OCI-LY7 (cell line): ENCODE results near the gene SERP2. TPM values are rescaled to one million over a fixed set of nuclear protein-coding genes. Genes with fewer than 3 reads are reported as not detected.

Experiments used
- BruUV-seq: library from RNA; stranded (reverse); fragments of 400-500 nt; replicated peaks from 2 replicates; lab custom pipeline; 2021; lab: Mats Ljungman, UMichigan
- CTCF ChIA-PET: fragments of 300-600 bp; sonication (Branson Sonifier 250); formaldehyde crosslinking; loops from one replicate; lab custom pipeline; 2022; ENCODE audit warnings: antibody characterized with exemption; ENCODE audit not compliant: unreplicated experiment; lab: Charles Lee
- POLR2A ChIA-PET: fragments of 300-600 bp; sonication (Branson Sonifier 250); formaldehyde crosslinking; loops from one replicate; lab custom pipeline; 2022; ENCODE audit warnings: antibody characterized with exemption; lab: Charles Lee
- DNase-seq: peaks from one replicate; pipeline ENCODE4 v3.0.0-alpha.2; 2015; ENCODE audit warnings: low spot score
- H2AFZ ChIP-seq: fragments of 200-600 bp; sonication (generic), shearing (Covaris generic); 2 replicates; pipeline ENCODE4 v1.6.1; 2014; ENCODE audit warnings: mild to moderate bottlenecking, antibody characterized with exemption, low read length, moderate library complexity
- H3K27ac ChIP-seq: fragments of 200-600 bp; sonication (generic); 2 replicates; pipeline ENCODE4 v1.5.1; 2014; ENCODE audit warnings: mixed run types, low read depth, mild to moderate bottlenecking, moderate library complexity, low read length, inconsistent platforms; ENCODE audit not compliant: poor library complexity, severe bottlenecking
- H3K36me3 ChIP-seq: fragments of 200-600 bp; sonication (generic); 2 replicates; pipeline ENCODE4 v1.6.1; 2014; ENCODE audit warnings: mild to moderate bottlenecking, antibody characterized with exemption, low read length, moderate library complexity, mixed read lengths; ENCODE audit not compliant: insufficient read depth
- H3K4me1 ChIP-seq: fragments of 200-600 bp; sonication (generic); 2 replicates; pipeline ENCODE4 v1.5.1; 2014; ENCODE audit warnings: mild to moderate bottlenecking, low read length; ENCODE audit not compliant: insufficient read depth, poor library complexity, severe bottlenecking
- H3K4me2 ChIP-seq: fragments of 200-600 bp; sonication (generic); 2 replicates; pipeline ENCODE4 v1.6.1; 2014; ENCODE audit warnings: mild to moderate bottlenecking, low read length
- H3K4me3 ChIP-seq: fragments of 200-600 bp; sonication (generic); 2 replicates; pipeline ENCODE4 v1.5.1; 2014; ENCODE audit warnings: mild to moderate bottlenecking, low read depth, low read length; ENCODE audit not compliant: poor library complexity, severe bottlenecking
- H3K79me2 ChIP-seq: fragments of 200-600 bp; sonication (generic); 2 replicates; pipeline ENCODE4 v1.6.1; 2016; ENCODE audit warnings: low read depth, mild to moderate bottlenecking, low read length, moderate library complexity, mixed read lengths; ENCODE audit not compliant: insufficient read depth
- H3K9me2 ChIP-seq: fragments of 200-600 bp; sonication (generic); 2 replicates; pipeline ENCODE4 v1.6.1; 2016; ENCODE audit warnings: mild to moderate bottlenecking, low read length, mixed read lengths; ENCODE audit not compliant: insufficient read depth
- H3K9me3 ChIP-seq: fragments of 200-600 bp; sonication (generic); 2 replicates; pipeline ENCODE4 v1.6.1; 2014; ENCODE audit warnings: mild to moderate bottlenecking, mixed run types, low read length, mixed read lengths
- H4K20me1 ChIP-seq: fragments of 200-600 bp; sonication (generic); 2 replicates; pipeline ENCODE4 v1.6.1; 2014; ENCODE audit warnings: mild to moderate bottlenecking, antibody characterized with exemption, low read length, moderate library complexity, mixed read lengths; ENCODE audit not compliant: insufficient read depth
- EZH2phosphoT487 ChIP-seq: fragments of 200-600 bp; sonication (generic); IDR thresholded peaks from 2 replicates; pipeline ENCODE4 v1.6.1; 2018; ENCODE audit warnings: low read depth, borderline replicate concordance, mild to moderate bottlenecking, mixed run types, antibody characterized with exemption, low read length, moderate library complexity, mixed read lengths
- intact Hi-C: fragments of 100-400 bp; cut with micrococcal nuclease; formaldehyde crosslinking; loops from one replicate; pipeline ENCODE4 v1.10.0; 2022; ENCODE audit not compliant: unreplicated experiment
- total RNA-seq, 2 experiments: library from RNA; depleted of rRNA in 1 of 2; stranded (reverse); fragments of >200 nt in 1 of 2; shearing (Covaris generic) in 1 of 2; gene quantifications; 2 replicates each; pipeline ENCODE4 v1.2.3, GENCODE V29; 2014 to 2022
- TF ChIP-seq, protein P1 (sequence below): fragments of 200-600 bp; sonication (generic); conservative IDR thresholded peaks from 2 replicates; pipeline ENCODE4 v1.5.1; 2014; ENCODE audit warnings: mild to moderate bottlenecking, antibody characterized with exemption, low read length, moderate library complexity, mixed read lengths

Gene SERP2
- total RNA-seq, 2 experiments from 2014 or later: not detected

DNA sequence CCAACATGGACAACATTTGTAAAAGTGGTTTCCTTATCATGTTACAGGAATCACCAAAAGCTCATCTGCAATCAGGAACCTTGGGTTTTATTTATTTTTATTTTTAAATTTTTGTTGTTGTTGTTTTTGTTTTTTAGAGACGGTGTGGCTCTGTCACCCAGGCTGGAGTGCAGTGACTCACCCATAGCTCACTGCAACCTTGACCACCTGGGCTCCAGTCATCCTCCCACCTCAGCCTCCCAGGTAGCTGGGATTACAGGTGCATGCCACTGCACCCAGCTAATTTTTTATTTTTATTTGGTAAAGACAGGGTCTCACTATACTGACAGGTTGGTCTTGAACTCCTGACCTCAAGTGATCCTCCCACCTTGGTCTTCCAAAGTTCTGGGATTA, 13.6 kb upstream of the SERP2 start:
- no peaks in the 10 kb centered on the region for H3K4me1 ChIP-seq
- no peak overlapping the region for H2AFZ ChIP-seq
- BruUV-seq: no TSS peak
- H3K9me3 ChIP-seq: no peaks in the 10 kb centered on the region
- no peak overlapping the region for H3K4me3 ChIP-seq
- no peaks in the 10 kb centered on the region for H3K79me2 ChIP-seq
- H3K9me2 ChIP-seq: no peaks in the 10 kb centered on the region
- H3K36me3 ChIP-seq: no peaks in the 10 kb centered on the region
- H3K27ac ChIP-seq: no peak overlapping the region
- H3K4me2 ChIP-seq: no peak overlapping the region
- ChIA-PET POLR2A (interaction anchor here (0.8 kb wide), 1 partner anchor 12 kb away, joined by 3 read pairs; no protein-coding TSS in a partner anchor), CTCF (no interaction called here)
- intact Hi-C loops: no loop called here
- DNase-seq: no peak
- no peaks in the 10 kb centered on the region for H4K20me1 ChIP-seq
- TF ChIP-seq, protein P1, sequence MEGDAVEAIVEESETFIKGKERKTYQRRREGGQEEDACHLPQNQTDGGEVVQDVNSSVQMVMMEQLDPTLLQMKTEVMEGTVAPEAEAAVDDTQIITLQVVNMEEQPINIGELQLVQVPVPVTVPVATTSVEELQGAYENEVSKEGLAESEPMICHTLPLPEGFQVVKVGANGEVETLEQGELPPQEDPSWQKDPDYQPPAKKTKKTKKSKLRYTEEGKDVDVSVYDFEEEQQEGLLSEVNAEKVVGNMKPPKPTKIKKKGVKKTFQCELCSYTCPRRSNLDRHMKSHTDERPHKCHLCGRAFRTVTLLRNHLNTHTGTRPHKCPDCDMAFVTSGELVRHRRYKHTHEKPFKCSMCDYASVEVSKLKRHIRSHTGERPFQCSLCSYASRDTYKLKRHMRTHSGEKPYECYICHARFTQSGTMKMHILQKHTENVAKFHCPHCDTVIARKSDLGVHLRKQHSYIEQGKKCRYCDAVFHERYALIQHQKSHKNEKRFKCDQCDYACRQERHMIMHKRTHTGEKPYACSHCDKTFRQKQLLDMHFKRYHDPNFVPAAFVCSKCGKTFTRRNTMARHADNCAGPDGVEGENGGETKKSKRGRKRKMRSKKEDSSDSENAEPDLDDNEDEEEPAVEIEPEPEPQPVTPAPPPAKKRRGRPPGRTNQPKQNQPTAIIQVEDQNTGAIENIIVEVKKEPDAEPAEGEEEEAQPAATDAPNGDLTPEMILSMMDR: no peak
- TF ChIP-seq EZH2phosphoT487: no peak

DNA sequence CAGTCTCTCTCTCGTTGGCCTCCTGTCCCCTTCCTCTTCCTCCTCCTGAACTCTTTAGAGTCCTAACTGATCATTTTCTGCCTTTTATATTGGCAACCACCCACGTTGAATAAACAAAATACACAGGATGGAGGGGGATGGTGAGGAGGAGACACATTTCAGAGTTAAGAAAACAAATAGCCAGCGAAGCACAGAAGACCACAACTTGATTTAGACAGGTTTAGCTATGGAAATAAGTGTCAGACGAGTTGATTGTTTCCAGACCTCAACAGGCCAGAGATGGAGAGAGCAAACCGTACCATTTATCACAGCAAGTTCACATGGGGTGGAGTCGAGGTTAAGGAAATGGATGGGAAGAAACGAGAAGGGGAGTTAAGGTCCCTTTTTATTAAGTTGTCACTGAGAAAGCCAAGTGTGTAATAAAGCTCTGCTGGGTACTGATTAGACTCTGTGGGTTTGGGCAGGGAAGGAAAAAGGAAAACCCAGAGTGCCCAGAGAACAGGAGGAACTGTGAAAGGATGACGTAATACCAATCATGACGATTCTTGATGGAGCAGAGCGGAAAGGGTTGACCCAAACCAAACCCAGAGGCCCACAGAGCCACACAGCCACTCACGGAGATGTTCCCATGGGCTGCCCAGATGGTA, 11.1 kb upstream of the SERP2 start:
- H3K4me1 ChIP-seq: no peaks in the 10 kb centered on the region
- no peak for DNase-seq
- no TSS peak for BruUV-seq
- no peaks in the 10 kb centered on the region for H3K79me2 ChIP-seq
- intact Hi-C loops: no loop called here
- TF ChIP-seq EZH2phosphoT487: no peak
- TF ChIP-seq, protein P1: no peak
- POLR2A ChIA-PET: no interaction called here
- H3K36me3 ChIP-seq: no peaks in the 10 kb centered on the region
- no peak overlapping the region for H2AFZ ChIP-seq
- H3K27ac ChIP-seq: no peak overlapping the region
- CTCF ChIA-PET: no interaction called here
- H3K9me3 ChIP-seq: no peaks in the 10 kb centered on the region
- H3K4me3 ChIP-seq: no peak overlapping the region
- 0 out of 2 replicates have a peak, but pooled peaks cover under 1% of the 10 kb centered on the region for H3K9me2 ChIP-seq
- H4K20me1 ChIP-seq: no peaks in the 10 kb centered on the region
- H3K4me2 ChIP-seq: no peak overlapping the region

- H3K36me3 ChIP-seq: no peaks in the 10 kb centered on the region
- intact Hi-C loops: no loop called here
- no peak overlapping the region for H3K27ac ChIP-seq
- POLR2A ChIA-PET: no interaction called here
- H3K9me2 ChIP-seq: 0 out of 2 replicates have a peak, but pooled peaks cover 4% of the 10 kb centered on the region
- no peaks in the 10 kb centered on the region for H3K9me3 ChIP-seq
- no peak overlapping the region for H3K4me3 ChIP-seq
- no peaks in the 10 kb centered on the region for H3K79me2 ChIP-seq
- CTCF ChIA-PET: no interaction called here
- H2AFZ ChIP-seq: no peak overlapping the region
- BruUV-seq: no TSS peak
- H3K4me2 ChIP-seq: no peak overlapping the region
- TF ChIP-seq EZH2phosphoT487: no peak
- TF ChIP-seq, protein P1: no peak
- no peaks in the 10 kb centered on the region for H3K4me1 ChIP-seq
- no peaks in the 10 kb centered on the region for H4K20me1 ChIP-seq
- no peak for DNase-seq
Measured at GRCh38 chr13:44363631-44364344, 9.8 kb upstream of the SERP2 start.
